ENCODE measurements around the gene MCF2L2.
"Not testable (repeated sequence)": the region's sequence is repeated elsewhere in the genome, so short reads cannot be mapped to it uniquely, and the experiment has no call there.

The MCF2L2 gene, protein sequence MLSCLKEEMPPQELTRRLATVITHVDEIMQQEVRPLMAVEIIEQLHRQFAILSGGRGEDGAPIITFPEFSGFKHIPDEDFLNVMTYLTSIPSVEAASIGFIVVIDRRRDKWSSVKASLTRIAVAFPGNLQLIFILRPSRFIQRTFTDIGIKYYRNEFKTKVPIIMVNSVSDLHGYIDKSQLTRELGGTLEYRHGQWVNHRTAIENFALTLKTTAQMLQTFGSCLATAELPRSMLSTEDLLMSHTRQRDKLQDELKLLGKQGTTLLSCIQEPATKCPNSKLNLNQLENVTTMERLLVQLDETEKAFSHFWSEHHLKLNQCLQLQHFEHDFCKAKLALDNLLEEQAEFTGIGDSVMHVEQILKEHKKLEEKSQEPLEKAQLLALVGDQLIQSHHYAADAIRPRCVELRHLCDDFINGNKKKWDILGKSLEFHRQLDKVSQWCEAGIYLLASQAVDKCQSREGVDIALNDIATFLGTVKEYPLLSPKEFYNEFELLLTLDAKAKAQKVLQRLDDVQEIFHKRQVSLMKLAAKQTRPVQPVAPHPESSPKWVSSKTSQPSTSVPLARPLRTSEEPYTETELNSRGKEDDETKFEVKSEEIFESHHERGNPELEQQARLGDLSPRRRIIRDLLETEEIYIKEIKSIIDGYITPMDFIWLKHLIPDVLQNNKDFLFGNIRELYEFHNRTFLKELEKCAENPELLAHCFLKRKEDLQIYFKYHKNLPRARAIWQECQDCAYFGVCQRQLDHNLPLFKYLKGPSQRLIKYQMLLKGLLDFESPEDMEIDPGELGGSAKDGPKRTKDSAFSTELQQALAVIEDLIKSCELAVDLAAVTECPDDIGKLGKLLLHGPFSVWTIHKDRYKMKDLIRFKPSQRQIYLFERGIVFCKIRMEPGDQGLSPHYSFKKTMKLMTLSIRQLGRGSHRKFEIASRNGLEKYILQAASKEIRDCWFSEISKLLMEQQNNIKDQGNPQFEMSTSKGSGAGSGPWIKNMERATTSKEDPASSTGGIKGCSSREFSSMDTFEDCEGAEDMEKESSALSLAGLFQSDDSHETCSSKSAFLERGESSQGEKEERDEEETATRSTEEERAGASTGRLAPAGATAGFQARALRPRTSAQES

DNA sequence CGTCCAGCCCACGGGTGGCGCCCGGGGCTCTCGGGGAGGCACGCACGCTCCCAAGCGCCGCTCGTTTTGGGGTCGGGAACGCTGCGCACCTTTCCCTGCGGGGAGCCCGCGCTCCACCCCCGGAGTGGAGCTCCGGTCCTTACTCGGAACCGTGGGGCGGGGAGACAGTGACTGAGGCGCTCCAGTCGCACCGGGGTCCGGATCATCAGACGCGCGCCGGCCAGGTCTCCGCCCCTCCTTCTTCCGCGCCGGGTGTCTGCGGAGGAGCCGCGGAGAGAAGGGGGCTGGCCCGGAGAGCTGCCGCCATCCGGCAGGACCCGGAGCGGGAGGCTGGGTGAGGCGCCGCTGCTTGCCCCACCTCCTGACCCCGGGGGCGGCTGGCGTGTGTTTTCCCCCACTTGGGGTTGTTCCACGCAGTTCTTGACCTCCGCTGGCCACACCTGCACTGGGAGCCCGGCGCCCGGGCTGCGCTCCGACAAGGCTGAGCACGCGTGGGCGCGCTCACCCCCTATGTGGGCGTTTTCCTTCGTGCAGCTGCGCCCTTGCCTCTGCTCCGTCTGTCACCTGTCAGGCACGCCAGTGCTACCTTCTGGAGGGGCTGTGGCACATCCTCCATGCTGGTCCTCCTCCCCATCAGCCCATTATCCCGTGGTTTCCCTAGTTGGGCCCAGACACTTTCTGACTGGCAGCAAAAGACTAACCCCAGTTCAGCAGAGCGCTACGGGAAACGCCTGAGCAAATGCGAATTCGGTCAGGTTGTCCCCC, at the start of gene MCF2L2:
Gene MCF2L2 (minus strand): TSS at position 173 of the 765 bp plus-strand sequence. CDS start 642 bp downstream, outside the sequence.
- DNase-seq: peak; percentile 53

DNA sequence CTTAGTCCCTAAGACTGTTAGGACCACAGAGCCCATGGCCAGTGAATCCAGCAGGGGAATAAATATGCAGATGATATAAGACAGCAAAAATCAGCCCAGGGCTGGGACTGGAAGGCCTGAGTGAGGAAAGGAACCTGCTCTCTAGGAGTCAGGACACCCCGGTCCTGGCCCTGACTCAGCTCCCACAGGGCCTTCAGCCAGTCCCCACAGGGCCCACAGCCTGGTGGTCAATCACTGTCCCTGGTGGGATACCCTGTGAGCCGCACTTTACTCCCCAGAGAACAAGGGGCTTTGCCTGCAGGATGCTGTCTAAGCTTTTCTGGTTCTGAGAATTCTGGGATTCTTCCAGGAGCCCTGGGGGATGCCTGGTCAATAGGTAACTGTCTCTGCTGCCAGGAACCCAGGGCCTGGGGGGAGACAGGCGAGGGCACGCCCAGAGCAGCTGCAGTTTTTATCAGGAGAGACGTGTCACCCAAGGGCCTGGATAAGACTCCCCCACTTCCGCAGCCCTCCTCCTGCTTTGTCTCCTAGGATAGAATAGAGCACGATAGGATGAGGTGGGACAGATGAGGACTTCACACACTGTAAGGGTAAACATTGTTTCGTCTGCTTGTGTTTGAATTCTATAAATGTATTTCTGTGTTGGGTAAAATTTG, 49.5 kb upstream of the MCF2L2 start:
- no peak for DNase-seq

DNA sequence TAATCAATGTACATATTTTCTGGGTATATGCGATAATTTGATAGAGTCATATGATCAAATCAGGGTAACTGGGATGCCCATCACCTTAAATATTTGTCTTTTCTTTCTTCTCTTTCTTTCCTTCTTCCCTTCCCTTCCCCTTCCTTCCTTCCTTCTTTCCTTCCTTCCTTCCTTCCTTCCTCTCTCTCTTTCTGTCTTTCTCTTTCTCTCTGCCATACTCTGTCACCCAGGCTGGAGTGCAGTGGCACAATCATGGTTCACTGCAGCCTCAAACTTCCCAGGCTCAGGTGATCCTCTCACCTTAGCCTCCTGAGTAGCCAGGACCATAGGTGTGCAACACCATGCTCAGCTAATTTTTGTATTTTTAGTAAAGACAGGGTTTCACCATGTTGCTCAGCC, 47.3 kb upstream of the MCF2L2 start:
- DNase-seq: not testable (repeated sequence)

DNA sequence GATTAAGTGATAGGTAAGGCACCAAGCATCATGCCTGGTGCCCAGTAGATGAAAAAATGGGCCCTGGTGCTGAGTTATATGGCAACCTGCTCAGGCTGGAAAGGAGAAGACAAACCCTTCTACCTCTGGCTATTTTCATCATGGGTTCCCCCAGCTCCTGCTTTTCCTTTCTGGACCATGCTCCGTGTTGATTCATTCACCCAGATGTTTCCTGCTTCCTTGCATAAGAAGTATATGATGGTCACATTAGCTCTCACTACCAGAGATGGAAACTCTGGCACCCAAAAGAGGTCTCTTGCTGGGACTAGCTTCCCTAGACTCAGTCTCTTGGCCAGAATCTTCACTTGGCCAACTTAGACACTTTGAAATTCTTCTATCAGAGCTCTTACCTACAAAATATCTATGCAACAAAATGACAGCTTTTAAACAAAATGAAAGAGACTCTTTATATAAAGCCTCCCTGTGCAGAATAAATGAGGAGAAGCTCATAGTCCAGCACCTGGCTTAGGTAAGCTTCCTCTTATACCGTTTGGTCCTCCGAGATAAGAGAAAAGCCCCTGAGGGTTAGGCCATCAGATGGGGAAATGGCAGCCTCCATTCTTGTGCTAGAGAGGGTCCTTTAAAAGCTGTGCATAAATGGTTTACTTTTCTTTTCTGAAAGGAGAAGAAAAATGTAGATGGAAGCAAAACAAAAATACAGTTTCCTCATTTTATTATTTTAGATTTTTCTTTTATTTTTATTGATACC, 46.8 kb upstream of the MCF2L2 start:
- DNase-seq: no peak

DNA sequence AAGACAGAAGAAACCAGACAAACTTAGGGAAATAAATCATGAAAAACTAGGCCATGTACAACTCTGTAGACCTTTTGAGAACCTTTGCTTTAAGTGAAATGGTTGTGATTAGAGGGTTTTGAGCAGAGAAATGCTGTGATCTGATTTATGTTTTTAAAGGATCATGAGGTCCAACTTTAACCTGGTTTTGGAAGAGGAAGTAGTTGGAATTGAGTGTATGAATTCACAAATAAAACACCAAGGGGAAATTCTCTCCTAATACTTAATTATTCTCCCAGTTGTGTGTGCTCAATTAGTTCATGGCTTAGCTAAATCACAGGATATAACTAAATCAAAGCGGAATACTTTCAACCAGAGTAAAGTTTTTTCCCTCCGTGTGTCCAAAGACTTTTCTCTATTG, 45.5 kb upstream of the MCF2L2 start:
- no peak for DNase-seq

DNA sequence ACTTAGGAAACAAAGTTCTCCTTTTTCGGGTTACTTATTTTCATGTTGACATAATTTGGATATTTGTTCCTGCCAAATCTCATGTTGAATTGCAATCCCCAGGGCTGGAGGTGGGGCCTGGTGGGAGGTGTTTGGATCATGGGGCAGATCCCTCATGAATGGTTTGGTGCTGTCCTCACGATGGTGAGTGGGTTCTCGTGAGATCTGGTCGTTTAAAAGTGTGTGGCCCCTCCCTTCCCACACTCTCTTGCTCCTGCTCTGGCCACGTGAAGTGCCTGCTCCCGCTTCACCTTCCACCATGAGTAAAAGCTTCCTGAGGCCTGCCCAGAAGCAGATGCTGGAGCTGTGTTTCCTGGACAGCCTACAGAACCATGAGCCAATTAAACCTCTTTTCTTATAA, 43.7 kb upstream of the MCF2L2 start:
- DNase-seq: no peak

DNA sequence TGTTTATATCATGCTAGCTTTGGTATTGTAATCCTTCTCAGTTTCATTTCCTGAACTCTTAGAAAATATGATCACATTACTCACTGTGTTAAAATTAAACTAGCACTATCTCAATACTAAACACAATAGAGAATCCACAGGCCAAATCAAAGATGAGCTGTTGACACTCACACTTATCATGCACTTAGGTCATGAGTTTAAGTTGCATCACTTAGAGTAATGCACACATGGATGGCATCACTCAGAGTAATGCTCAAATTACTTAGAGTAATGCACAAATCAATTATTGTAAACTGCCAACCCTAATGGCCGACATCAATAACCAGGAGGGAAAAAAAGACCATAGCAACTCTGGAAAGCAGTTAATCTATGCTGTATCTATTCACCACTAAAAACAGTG, 40.0 kb upstream of the MCF2L2 start:
- DNase-seq: peak; percentile 36

DNA sequence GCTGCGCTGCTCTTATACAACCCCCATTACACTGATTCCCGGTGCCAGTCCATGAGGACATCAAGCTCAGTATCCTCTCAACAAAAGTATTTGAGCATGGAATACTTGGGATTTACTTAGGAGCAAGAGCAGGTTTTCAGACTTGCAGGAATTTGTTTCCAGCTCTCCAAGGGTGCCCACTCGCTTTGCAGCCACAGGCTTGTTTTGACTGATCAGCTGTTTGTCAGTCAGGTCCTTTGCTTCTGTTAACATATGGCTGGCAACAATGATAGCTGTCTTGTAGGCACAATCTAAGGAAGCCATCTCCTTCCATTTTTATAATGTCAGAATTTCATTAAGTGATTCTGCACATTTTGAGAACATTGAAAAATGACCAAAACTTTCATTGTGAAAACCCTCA, 38.2 kb upstream of the MCF2L2 start:
- no peak for DNase-seq

DNA sequence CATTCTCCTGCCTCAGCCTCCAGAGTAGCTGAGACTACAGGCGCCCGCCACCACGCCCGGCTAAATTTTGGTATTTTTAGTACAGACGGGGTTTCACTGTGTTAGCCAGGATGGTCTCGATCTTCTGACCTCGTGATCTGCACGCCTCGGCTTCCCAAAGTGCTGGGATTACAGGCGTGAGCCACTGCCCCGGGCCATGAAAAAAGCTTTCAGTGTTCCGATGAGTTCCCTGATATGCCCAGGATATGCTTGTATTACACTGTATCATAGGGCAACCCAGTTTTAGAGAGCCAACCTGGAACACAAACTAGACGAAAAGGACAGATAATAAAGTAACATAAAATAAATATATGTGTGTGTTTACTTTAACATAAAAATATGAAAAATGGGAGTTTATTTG, 37.3 kb upstream of the MCF2L2 start:
- not testable (repeated sequence) for DNase-seq

DNA sequence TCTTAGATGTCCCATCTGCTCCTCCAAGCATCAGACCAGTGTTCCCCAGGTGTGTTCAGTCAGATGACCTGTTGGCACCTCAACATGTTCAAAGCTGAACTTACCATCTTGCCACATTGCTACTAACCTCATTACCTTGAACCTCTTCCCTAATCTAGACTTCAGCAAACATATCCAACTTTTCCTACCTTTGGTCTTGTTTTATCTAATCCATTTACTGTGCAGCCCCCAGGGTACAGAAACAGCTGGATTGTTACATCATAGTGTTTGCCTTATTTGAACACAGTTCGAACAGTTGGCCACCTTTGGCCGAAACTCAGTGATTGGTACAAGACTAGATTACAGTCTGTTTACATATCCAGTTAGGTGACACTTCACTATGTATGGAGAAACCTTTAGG, 36.1 kb upstream of the MCF2L2 start:
- no peak for DNase-seq

DNA sequence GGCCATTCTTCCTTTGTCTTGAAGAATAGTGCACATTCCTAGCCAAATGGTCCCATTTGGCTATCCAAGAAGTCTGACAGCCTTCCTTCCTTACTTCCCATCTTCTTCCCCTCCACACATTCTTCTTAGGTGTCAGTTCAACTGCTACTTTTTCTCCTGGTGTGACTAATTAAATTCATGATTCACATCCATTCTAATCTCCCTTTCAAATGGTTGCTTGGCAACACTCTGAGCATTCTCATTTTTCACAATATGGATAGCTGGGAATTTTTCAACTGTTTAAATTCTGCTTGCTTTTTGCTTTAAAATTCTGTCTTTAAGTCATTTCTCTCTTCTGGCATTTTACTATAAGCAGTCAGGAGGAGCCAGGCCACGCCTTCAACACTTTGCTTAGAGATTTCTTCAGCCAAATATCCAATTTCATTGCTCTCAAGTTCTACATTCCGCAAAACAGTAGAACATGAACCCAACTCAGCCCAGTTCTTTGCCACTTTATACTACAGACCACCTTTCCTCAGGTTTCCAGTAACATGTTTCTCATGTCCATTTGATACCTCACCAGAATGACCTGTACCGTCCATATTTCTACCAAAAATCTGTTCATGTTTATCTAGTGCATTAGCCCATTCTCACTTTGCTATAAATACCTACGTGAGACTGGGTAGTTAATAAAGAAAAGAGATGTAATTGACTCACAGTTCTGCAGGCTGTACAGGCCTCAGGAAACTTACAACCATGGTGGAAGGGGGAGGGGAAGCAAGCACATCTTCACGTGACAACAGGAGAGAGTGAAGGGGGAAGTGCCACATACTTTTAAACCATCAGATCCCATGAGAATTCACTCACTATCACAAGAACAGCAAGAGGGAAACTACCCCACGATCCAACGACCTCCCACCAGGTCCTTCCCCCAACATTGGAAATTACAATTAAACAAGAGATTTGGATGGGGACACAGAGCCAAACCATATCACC, 31.9 kb upstream of the MCF2L2 start:
- DNase-seq: no peak

DNA sequence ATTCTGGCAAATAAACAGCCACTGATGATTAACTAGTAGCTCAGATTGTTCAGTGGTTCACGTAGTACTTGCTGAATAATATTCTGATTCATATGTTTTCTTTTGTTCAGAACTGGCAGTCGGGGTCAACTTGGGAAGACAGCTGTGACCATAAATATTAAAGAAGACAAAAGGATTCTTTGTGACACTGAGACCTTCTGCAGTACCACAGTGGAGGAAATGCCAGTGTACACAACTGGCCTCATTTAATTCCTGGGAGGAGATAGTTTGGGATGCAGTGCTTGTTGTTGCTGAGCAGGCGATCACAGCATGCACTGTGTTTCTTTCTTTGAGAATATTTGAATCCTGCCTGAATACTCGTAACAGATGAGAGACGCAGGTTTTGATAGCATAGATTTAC, 26.7 kb upstream of the MCF2L2 start:
- DNase-seq: no peak

DNA sequence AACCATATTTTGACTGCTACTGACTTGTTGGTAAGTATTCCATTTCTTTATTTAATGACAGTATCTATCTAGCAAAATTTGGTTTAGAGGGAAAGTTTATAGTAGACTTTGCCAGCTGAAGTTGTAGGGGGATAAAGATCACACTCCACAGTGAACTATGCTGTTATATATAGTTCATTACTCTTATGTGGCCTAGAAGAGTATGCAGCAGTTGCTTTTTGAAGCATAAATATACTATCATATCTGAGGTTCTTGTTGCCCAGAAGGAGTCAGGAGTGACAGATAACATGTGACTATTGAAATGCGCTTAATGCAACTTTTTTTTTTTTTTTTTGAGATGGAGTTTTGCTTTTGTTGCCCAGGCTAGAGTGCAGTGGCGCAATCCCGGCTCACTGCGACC, 25.6 kb upstream of the MCF2L2 start:
- DNase-seq: no peak

DNA sequence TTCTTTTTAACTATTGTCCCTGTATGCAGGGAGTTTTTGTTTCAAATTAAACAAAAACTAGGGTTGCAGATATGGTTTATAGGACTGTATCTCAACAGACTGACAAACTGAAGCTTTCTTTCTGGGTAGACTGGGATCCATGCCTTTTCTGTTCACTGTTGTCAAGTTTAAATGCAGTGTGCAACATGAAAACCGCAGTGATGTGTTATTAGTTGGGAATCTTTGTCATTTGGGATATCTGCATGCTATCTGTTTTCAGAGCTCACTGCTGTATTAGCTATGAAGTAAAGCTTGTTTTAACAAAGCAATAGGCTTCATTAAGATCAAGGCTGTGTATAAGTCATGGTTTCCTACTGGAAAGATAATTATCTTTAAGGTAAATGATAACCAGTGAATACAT, 21.4 kb upstream of the MCF2L2 start:
- DNase-seq: no peak

DNA sequence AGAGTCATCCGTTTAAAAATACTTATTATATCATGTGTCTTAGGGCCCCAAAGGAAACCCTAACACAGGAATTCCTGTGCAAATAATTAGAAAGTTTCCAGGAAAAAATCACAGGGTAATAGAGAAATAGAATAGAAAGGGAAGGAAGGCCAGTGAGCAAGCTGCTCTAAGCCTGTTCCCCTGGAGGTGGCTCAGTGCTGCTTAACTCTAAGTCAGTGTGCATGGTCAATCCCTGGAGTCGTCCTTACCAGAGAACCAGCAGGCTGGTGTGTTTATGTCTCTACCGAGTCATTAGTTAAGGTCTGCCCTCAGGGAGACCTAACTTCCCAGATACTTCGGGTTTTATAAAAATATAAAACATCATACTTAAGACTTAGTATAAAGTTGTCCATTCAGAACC, 21.0 kb upstream of the MCF2L2 start:
- no peak for DNase-seq

DNA sequence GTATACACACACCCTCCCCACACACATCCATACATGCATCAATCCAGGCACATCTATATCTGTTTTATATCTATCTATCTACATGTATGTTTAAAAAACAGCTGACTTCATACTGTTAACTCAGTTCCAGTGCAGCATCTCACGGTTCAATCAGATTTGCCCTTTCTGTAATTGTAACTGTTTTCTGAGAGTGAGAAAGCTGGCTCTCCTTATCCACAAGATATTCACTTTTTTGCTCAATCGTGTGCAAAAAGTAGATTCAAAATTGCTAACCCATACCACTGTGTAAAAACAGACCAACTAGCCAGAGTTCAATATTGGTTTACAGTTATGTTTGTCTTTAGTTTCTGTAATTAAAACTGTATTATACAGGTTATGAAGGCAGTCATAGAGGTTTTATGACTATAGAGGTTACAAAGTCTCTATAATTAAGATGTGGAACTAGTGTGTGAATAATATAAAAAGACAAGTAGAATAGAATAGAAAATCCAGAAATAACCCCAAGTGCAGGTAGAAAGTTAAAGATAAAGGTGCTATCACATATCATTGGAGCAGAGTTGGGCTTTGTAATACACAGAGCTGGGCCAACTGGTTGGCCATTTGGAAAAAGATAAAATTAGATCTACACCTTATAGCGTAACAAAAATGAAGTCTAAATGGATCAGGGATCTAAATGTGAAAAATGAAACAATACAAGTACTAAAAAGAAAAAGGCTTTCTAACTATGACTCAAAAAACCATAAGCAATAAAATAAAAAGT, 20.1 kb upstream of the MCF2L2 start:
- DNase-seq: no peak

DNA sequence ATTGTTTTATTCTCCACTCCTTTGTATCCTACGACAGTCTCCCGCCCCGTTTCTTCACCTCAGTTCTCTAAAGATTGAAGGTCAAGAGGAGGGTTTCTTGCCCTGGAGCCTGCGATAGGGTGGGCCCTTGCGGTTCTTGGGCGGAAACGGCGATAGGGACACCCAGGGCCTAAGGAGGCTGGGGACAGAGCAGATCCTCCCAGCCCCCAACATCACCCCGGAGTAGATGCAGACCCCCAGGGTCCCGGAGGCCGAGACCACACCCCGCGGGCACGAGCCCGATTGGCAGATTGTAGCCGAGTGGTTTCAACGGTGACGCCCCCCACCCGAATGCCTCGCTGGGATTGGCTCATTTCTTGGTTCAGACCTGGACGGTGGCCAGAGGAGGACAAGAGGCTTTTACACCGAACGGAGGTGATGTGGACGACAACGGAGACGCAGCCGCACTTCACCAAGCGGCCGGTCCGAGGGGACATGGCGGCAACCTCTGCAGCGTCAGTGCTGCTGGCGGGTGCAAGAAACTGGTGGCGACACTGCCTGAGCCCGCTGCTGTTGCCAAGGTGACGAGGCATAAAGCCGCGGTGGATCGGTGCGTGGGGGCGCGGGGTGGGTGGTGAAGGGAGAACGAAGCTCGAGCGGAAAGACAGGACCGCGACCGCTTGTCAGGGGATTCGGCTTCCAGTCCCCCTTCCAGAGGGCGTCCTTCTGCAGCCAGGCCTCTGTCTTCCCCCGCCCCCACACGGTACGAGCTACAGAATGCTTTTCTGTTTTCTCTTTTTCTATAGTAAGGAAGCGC, 19.0 kb upstream of the MCF2L2 start:
- DNase-seq: peak; percentile 89

DNA sequence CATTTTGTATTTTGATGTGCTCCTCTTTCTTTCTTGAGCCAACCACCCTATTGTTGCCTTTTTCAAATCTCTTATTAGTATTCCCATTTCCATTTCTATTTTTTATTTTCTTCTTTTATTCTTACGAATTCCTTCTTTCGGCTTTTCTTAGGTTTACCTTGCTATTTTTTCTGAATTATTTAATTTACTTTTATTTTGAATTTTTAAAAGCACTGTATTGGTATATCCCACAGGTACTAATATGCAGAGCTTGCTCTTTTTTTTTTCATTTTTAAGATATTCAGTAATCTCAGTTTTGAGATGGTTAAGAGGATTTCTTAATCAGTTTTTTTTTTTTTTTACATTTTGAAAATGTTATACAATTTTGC, 18.4 kb upstream of the MCF2L2 start:
- no peak for DNase-seq

DNA sequence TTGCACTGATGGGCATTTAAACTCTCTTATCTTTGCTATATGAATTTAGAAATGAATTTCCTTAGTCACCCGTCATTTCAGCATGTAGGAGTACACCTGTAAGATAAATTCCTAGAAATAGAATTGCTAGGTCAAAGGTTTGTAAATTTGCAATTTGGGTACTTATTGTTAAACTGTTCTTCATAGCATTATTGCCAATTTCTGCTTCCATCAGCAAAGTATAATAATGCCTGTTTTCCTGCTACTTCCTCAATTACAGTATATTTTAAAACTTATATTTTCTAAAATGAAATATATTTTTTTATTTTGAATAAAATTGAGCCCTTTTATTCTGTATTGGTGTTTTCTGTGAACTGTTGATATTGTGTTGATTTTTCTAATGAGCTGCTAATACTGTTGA, 16.3 kb upstream of the MCF2L2 start:
- no peak for DNase-seq
